SJSA1 (cell line): ENCODE data around the gene RCAN2. TPM values are rescaled to one million over a fixed set of nuclear protein-coding genes. Genes with fewer than 3 reads are reported as not detected.
A peak's percentile ranks its signal among the peaks of the same experiment; 100 is the strongest.

Source experiments
- DNase-seq, 2 experiments: peaks; one replicate each; pipeline ENCODE4 v3.0.0-alpha.2; 2015 to 2020; ENCODE audit warnings: low spot score in 2 of 2, low read depth in 1 of 2
- H3K27ac ChIP-seq: fragments of 250-450 bp; sonication (Bioruptor Pico); 2 replicates; pipeline ENCODE4 v1.5.1; 2020; ENCODE audit warnings: mild to moderate bottlenecking, moderate library complexity
- H3K27me3 ChIP-seq: fragments of 250-450 bp; sonication (Bioruptor Pico); replicated peaks from 2 replicates; pipeline ENCODE4 v1.5.1; 2020; ENCODE audit warnings: mild to moderate bottlenecking, moderate library complexity
- H3K36me3 ChIP-seq: fragments of 250-450 bp; sonication (Bioruptor Pico); 2 replicates; pipeline ENCODE4 v1.5.1; 2020; ENCODE audit warnings: mild to moderate bottlenecking
- H3K4me1 ChIP-seq: fragments of 250-450 bp; sonication (Bioruptor Pico); replicated peaks from 2 replicates; pipeline ENCODE4 v1.6.1; 2021; ENCODE audit warnings: mild to moderate bottlenecking
- H3K4me3 ChIP-seq: fragments of 250-450 bp; sonication (Bioruptor Pico); 2 replicates; pipeline ENCODE4 v1.5.1; 2020; ENCODE audit warnings: mild to moderate bottlenecking
- H3K9me3 ChIP-seq: fragments of 250-450 bp; sonication (Bioruptor Pico); replicated peaks from 2 replicates; pipeline ENCODE4 v1.5.1; 2020; ENCODE audit warnings: mild to moderate bottlenecking
- total RNA-seq: library from RNA; depleted of rRNA; stranded (reverse); fragments of >200 nt; shearing (Covaris generic); gene quantifications from 2 replicates; pipeline ENCODE4 v1.2.3, GENCODE V29; 2014

Gene RCAN2
- total RNA-seq, 1 experiment from 2014 or later, result 20.8 TPM

GRCh38 chr6:46473881-46474280 is 17.4 kb downstream of the RCAN2 start:
- peak; percentile 50 to 59 for DNase-seq
- Histone ChIP-seq H3K36me3 (no peaks in the 10 kb centered on the region), H3K27me3 (no peaks in the 10 kb centered on the region), H3K4me3 (no peak overlapping the region), H3K4me1 (peaks cover 17% of the 10 kb centered on the region), H3K9me3 (no peaks in the 10 kb centered on the region), H3K27ac (peak overlapping the region; percentile 4; the same call in 1 of the 2 replicates)

DNA sequence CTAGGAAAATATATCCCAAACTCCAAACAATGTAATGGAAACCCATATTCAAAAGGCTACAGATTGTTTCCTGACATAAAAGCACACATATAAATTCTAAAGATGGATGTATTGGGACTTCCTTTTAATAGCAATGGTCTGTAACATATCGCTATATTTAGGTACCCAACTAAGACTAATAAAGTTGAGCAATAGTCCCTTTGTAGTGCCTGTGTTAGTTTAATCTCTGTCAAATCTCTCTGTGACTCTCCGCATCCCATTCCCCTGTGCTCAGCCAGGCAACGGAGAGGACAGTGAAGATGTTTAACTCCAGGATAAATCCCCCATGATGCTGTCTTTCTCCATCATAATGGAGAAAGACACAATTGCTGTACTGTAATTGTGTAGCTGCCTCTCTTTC is 19.0 kb downstream of the RCAN2 start:
- Histone ChIP-seq H3K27me3 (no peaks in the 10 kb centered on the region), H3K36me3 (no peaks in the 10 kb centered on the region), H3K4me1 (peaks cover 17% of the 10 kb centered on the region), H3K9me3 (no peaks in the 10 kb centered on the region), H3K27ac (no peak overlapping the region), H3K4me3 (no peak overlapping the region)
- no peak for DNase-seq

DNA sequence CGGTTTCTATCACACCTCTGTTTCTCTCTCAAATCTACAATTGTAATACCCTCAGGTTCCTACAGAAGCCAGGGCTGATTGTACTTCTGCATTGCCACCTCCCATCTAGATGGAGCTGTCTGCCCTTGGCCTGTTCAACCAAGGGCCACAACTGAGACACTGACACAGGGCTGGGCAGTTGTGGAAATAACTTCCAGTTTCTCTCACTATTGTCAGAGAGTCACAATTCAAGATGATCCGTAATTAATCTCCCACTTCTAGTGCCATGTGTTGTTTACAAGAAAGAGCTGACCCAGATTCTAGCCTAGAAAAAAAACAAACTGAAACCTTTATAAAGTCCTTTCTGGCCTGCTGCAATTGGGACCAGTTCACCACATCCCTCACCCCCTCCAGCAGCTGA is 22.2 kb downstream of the RCAN2 start:
- Histone ChIP-seq H3K27ac (no peak overlapping the region), H3K4me1 (peaks cover 21% of the 10 kb centered on the region), H3K4me3 (no peak overlapping the region), H3K27me3 (no peaks in the 10 kb centered on the region), H3K36me3 (no peaks in the 10 kb centered on the region), H3K9me3 (no peaks in the 10 kb centered on the region)
- no peak for DNase-seq

DNA sequence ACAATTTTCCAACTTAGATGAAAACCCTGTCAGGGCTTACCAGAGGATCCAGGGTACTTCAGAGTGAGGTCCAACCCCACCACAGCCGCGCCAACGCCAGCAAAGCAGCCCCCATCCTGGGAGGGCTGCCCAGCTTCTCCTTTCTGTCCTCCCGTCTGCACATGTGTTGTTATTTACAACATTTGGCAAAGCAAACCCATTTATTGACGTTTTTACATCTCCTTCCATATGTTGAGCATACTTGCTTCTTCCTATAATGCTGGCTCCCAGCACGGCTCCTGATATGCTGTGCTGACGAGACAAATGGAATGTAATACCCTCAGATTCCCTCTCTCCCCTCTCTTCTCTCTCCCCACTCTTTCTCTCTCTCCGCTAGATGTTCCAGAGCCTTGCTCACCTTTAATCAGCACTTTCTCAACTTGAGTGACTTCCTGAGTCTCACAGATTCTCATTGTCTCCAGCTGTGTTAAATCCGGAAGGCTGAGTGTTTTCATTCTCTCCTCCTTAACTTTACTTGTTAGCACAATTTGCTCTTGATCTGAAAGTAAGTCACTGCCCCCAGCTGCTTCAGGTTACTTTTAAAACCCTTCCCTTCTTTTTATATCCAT is 22.7 kb downstream of the RCAN2 start:
- H3K27me3 ChIP-seq, result no peaks in the 10 kb centered on the region
- H3K27ac ChIP-seq, result no peak overlapping the region
- DNase-seq, result no peak
- H3K4me1 ChIP-seq, result peaks cover 15% of the 10 kb centered on the region
- H3K9me3 ChIP-seq, result no peaks in the 10 kb centered on the region
- H3K36me3 ChIP-seq, result no peaks in the 10 kb centered on the region
- H3K4me3 ChIP-seq, result no peak overlapping the region

GRCh38 chr6:46466570-46466969 is 24.7 kb downstream of the RCAN2 start:
- H3K4me3 ChIP-seq, result no peak overlapping the region
- H3K9me3 ChIP-seq, result no peaks in the 10 kb centered on the region
- peaks cover 14% of the 10 kb centered on the region for H3K4me1 ChIP-seq
- no peaks in the 10 kb centered on the region for H3K27me3 ChIP-seq
- no peaks in the 10 kb centered on the region for H3K36me3 ChIP-seq
- no peak for DNase-seq
- no peak overlapping the region for H3K27ac ChIP-seq

DNA sequence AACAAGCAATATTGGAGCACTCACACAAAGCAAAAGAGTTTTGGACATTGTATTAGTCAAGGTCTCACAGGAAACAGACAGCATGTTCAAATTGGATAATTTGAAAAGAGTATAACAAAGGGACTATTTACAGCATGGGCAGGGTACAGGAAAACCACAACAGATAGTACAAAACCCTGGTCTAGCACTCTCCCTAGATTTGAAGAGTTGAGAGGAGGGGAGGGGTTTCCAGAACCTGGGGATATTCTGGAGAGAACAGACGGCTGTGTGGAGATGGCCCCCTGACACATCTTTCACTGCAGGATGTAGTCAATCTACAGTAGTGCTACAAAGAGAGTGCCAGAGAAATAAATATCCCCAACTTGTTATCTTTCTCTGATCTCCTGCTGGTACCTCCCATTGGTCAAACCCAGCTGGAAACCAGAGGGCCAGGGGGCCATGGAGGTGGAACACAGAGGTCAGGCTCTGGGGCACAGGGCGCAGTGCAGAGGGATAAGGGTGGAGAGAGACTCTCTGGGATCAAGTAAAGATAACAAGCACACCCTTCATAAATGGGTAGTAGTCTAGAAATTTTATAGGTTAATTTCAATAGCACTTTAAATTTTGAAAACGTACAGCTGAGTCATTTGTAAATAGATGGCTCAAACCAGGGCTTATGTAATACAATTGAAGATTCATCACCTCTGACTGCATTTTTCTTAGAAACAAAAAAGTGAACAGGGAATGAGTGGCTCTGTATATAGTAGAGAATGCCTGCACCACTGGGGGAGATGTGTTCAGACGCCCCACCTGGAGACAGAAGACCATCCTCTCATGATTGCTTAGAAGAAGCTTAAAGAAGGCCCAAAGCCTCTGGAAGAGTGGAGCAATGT is 25.7 kb downstream of the RCAN2 start:
- H3K36me3 ChIP-seq, result no peaks in the 10 kb centered on the region
- H3K4me3 ChIP-seq, result no peak overlapping the region
- no peaks in the 10 kb centered on the region for H3K27me3 ChIP-seq
- no peaks in the 10 kb centered on the region for H3K9me3 ChIP-seq
- H3K27ac ChIP-seq, result no peak overlapping the region; the same call in 1 of the 2 replicates
- peaks cover 14% of the 10 kb centered on the region for H3K4me1 ChIP-seq
- peak in 1 of 2 experiments; percentile 23 for DNase-seq

DNA sequence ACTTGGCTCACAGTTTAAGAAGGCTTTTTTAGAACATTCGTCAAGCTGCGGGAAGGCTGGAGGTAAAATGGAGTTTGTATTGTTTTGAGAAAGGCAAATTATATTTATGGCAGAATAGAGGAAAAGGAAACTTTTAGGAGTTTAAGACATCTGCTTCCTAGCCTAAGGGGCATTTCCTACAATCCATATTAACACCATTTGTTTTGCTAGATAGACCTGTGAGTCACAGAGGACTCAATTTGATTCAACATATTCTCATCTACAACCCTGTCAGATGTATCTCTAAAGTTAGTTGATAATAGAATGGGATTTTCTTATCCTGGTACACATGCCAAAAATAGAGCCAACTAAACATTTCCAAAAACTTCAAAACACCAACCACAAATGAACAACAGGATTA is 35.0 kb downstream of the RCAN2 start:
- no peak for DNase-seq
- Histone ChIP-seq H3K27ac (no peak overlapping the region), H3K4me1 (peaks cover 33% of the 10 kb centered on the region), H3K27me3 (no peaks in the 10 kb centered on the region), H3K36me3 (no peaks in the 10 kb centered on the region), H3K9me3 (no peaks in the 10 kb centered on the region), H3K4me3 (no peak overlapping the region)

DNA sequence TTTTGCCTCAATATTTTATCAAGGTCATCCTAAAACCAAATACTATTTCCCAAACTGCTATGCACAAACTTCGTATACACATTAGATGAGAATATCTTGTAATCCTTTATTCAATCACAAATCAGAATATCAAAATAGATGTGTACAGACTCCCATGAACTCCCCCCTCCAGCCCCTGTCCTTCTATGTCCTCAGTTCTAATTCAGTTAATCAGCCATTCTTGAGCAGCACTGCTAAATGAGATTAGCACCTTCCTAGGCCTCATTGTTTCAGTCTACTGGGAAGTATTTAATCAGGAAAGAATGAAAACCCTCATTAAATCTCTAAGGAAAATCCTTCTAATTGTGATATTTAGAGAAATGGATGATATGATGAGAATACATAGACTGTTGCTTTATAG is 36.6 kb downstream of the RCAN2 start:
- no peak overlapping the region for H3K4me3 ChIP-seq
- H3K27ac ChIP-seq, result peak overlapping the region; percentile 70; the same call in 1 of the 2 replicates
- no peak for DNase-seq
- H3K4me1 ChIP-seq, result peaks cover 35% of the 10 kb centered on the region
- no peaks in the 10 kb centered on the region for H3K36me3 ChIP-seq
- no peaks in the 10 kb centered on the region for H3K27me3 ChIP-seq
- H3K9me3 ChIP-seq, result no peaks in the 10 kb centered on the region

- peak in 1 of 2 experiments; percentile 52 for DNase-seq
- no peaks in the 10 kb centered on the region for H3K36me3 ChIP-seq
- H3K27me3 ChIP-seq, result no peaks in the 10 kb centered on the region
- no peaks in the 10 kb centered on the region for H3K9me3 ChIP-seq
- H3K4me1 ChIP-seq, result peaks cover 35% of the 10 kb centered on the region
- H3K27ac ChIP-seq, result peak overlapping the region; percentile 70
- H3K4me3 ChIP-seq, result no peak overlapping the region
Measured at GRCh38 chr6:46453741-46454316, 37.4 kb downstream of the RCAN2 start.

GRCh38 chr6:46453216-46453615 is 38.0 kb downstream of the RCAN2 start:
- H3K4me3 ChIP-seq, result no peak overlapping the region
- no peaks in the 10 kb centered on the region for H3K36me3 ChIP-seq
- peak; percentile 66 to 82 for DNase-seq
- peak overlapping the region; percentile 70 for H3K27ac ChIP-seq
- no peaks in the 10 kb centered on the region for H3K27me3 ChIP-seq
- peaks cover 35% of the 10 kb centered on the region for H3K4me1 ChIP-seq
- no peaks in the 10 kb centered on the region for H3K9me3 ChIP-seq

DNA sequence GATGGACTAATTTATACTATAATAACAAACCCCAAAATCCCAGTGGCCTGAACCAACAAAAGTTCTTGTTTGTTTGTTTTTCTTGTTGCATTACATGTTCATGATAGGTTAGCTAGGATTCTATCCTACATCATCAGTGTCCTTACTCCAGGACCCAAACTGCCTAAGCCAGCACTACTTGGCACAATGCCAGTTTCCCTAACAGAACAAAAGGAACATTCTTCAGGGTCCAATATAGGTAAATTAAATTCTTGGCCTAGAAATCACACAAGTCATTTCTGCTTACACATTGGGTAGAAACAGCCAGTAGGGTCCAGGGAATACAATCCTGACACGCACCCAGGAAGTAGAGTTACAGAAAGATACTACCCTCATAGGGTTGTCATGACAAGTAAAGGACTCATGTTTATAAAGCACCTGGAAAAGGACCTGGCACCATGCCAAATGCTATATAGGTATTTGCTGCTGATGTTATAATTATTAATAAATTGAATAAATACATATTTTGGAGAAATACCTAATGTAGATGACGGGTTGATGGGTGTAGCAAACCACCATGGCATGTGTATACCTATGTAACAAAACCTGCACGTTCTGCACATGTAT is 38.8 kb downstream of the RCAN2 start:
- peak overlapping the region; percentile 70 for H3K27ac ChIP-seq
- DNase-seq, result peak in 1 of 2 experiments; percentile 44
- H3K9me3 ChIP-seq, result no peaks in the 10 kb centered on the region
- peaks cover 35% of the 10 kb centered on the region for H3K4me1 ChIP-seq
- no peaks in the 10 kb centered on the region for H3K27me3 ChIP-seq
- H3K4me3 ChIP-seq, result no peak overlapping the region
- H3K36me3 ChIP-seq, result no peaks in the 10 kb centered on the region

DNA sequence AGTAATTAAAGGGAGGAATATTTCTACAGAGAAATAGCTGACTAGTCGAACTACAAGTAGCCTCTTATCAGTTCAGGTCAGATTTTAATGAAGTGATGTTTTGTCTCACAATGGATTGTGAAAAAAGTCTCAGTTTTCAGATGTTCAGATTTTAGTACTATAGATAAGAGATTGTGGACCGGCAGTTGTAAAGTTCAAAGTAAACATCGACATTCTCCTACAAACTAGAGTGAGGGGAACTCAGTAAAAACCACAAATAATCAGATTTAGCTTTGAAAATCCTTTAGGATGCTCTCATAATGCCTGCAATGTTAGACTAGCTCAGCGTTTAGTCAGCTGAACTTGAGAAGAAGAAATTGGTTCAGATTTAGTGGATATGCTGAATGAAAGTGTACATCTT is 39.9 kb downstream of the RCAN2 start:
- no peaks in the 10 kb centered on the region for H3K9me3 ChIP-seq
- H3K4me1 ChIP-seq, result peaks cover 35% of the 10 kb centered on the region
- no peak overlapping the region for H3K27ac ChIP-seq
- no peaks in the 10 kb centered on the region for H3K36me3 ChIP-seq
- DNase-seq, result no peak
- no peaks in the 10 kb centered on the region for H3K27me3 ChIP-seq
- H3K4me3 ChIP-seq, result no peak overlapping the region

DNA sequence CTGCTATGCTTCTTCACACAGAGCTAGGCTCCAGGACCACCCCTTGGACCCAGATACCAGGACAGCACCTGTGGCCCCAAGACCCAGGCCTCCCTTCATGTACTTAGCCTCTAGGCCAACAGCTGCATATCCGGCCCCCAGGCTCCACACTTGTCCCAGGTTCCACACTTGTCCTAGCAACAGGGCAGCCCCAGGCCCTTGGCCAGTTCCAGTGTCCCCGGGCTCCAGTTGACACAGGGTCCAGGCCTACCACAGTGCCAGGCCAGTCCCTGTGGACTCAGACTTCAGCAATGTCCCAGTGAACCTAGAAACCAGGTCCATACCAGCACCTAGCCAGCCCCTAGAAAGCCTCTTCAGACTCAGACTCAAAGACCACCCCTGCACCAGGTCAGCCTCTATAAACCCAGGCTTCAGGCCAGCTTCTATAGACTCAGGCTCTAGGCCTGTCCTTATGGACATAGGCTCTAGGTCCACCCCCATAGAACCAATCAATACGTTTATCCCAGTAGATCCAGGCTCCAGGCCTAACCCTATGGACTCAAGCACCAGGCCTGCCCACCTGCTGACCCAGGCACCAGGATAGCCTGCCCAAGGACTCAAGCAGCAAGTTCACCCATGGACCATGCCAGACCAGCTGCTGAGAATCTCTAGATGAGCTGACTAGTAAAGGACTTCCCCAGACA is 46.3 kb downstream of the RCAN2 start:
- Histone ChIP-seq H3K4me1 (peaks cover 9% of the 10 kb centered on the region), H3K9me3 (no peaks in the 10 kb centered on the region), H3K36me3 (no peaks in the 10 kb centered on the region), H3K27ac (no peak overlapping the region), H3K4me3 (no peak overlapping the region), H3K27me3 (no peaks in the 10 kb centered on the region)
- DNase-seq, result no peak
